ENCODE measurements around the gene ZNF99.
"Not testable (repeated sequence)": the region's sequence is repeated elsewhere in the genome, so short reads cannot be mapped to it uniquely, and the experiment has no call there.

Gene ZNF99

DNA sequence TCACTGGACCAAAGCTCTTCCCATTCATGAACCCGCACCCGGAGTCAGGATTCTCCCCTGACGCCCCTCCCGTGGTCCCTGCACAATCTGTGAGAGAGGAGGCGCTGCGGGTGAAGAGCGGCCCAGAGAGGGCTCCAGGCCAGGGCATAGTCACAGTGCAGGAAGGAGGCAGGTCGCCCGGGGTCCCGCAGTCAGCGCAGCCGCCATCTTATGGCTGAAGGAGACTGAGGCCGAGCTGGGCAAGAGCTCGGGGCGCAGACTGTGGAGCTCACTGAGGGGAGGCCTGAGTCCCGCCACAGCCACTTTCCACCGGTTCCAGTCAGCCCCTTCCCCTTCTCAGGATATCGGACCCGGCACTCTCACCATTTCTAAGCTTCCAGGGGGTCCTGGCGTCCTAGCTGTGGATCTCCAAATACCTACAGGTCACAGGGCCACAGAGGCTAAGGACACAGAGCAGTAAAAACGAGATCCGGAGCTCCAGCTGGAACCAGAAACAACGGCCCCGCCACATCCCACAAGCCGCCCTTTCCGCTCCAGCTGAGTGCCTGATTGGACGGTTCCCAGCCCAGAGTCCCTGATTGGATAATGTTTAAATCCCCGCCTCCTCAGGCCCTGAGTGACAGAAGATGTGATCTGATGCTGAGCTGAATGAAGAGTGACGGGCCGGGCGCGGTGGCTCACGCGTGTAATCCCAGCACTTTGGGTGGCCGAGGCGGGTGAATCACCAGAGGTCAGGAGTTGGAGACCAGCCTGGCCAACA lies at the start of gene ZNF99:
TSS of gene ZNF99 (minus strand) at position 501 of the 760 bp plus-strand sequence. CDS start at position 366, 135 bp downstream.
- no peak for DNase-seq (ENCODE audit: low read depth in 2 of 2, low spot score in 1 of 2)

DNA sequence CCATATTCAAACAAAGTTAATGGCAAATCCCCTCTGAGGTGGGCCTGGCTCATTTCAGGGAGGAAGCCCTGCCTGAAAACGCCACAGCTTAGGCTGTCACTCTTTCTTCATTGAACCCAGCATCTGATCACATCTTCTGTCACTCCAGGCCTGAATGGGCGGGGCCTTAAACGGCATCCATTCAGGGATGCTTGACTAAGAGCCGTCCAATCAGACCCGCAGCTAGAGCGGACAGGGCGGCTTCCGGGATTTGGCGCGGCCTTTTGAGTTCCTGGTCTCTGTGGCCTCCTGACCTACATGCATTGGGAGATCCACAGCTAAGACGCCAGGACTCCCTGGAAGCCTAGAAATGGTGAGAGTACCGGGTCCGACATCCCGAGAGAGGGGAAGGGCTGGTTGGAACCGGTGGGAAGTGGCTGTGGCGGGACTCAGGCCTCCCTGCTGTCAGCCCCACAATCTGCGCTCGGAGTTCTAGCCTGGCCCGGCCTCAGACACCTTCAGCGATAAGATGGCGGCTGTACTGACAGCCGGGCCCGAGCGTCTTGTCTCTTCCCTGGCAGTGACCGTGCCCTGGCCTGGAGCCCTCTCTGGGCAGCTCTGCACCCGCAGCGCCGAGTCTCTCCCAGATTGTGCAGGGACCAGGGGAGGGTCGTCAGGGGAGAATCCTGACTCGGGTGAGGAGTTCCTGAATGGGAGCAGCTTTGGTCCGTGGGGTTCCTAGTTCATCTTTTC lies 48.2 kb upstream of the ZNF99 start, which contains the start of gene ZNF723:
TSS of gene ZNF723 (plus strand) at position 261 of the 732 bp plus-strand sequence. CDS start at position 350, 89 bp downstream.
- no peak for DNase-seq (ENCODE audit: low read depth in 2 of 2, low spot score in 1 of 2)

DNA sequence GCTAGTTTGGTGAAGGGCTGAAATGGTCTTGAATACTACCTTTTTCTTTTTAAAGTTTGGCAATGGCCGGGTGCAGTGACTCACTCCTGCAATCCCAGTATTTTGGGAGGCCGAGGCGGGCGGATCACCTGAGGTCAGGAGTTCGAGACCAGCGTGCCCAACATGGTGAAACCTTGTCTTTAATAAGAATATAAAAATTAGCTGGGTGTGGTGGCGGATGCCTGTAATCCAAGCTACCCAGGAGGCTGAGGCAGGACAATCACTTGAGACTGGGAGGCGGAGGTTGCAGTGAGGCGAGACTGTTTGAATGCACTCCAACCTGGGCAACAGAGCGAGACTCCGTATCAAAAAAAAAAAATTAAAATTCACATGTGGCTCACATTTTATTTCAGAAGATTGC lies 47.3 kb upstream of the ZNF99 start:
- DNase-seq (ENCODE audit: low read depth in 2 of 2, low spot score in 1 of 2): no peak

- DNase-seq (ENCODE audit: low read depth in 2 of 2, low spot score in 1 of 2): no peak
Measured at GRCh38 chr19:22814124-22814523, 30.2 kb upstream of the ZNF99 start.

DNA sequence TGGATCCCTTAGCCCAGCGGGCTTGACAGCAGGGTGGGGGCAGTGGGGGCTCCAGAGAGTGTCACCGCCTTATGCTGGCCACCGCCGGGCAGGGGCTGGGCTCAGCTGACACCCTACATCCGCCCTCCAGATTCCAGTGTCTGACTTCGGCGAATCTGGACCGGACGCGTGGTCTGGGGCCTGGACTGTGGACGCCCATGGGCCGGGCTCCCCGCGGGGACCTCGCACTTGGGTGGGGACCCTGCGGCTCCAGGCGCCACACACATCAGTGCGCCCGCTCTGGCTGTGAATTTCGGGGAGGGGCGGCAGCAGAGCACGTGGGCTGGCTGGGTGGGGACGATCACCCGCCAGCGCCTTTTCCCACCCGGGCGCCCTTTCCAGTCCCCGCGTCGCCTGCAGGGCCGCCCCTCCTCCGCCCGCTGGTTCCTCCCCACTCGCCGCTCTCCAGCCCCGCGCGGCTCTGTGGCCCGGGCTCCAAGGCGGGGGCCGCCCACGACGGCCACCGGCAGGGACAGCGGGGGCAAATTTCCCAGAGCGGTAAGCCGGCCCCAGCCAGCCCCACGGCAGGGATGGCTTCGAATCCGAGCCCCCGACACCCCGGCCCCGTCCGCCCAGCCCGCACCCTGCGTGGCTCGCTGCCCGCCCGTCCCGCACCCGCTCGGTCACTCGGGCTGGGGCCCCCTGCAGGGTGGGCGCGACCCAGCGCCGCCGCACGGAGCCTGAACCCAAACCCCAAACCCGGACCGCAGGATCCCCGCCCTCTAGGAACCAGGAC lies 23.3 kb upstream of the ZNF99 start:
- DNase-seq (ENCODE audit: low read depth in 2 of 2, low spot score in 1 of 2): no peak

- no peak for DNase-seq (ENCODE audit: low read depth in 2 of 2, low spot score in 1 of 2)
Measured at GRCh38 chr19:22806418-22806817, 22.5 kb upstream of the ZNF99 start.

DNA sequence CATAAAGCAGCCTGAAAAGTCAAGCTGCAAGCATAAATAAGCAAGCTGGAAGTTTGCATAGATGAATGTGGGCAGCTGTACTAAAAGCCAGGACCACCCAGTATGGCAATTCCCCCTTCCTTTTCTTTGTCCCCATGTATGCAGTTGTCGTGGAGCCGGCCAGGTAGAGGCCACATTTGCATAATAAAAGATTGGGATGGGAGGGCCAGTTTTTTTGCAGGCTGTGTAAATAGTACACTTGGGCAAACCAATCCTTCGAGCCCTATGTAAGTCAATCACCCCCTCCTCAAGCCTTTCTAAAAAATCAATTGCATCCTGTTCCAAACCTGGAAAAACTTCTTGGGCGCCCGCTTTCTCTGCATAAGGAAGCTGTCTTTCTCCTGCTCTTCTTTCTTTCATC lies 13.1 kb upstream of the ZNF99 start:
- DNase-seq (ENCODE audit: low read depth in 2 of 2, low spot score in 1 of 2): no peak

- not testable (repeated sequence) for DNase-seq (ENCODE audit: low read depth in 2 of 2, low spot score in 1 of 2)
Measured at GRCh38 chr19:22792863-22793262, 8.9 kb upstream of the ZNF99 start.

DNA sequence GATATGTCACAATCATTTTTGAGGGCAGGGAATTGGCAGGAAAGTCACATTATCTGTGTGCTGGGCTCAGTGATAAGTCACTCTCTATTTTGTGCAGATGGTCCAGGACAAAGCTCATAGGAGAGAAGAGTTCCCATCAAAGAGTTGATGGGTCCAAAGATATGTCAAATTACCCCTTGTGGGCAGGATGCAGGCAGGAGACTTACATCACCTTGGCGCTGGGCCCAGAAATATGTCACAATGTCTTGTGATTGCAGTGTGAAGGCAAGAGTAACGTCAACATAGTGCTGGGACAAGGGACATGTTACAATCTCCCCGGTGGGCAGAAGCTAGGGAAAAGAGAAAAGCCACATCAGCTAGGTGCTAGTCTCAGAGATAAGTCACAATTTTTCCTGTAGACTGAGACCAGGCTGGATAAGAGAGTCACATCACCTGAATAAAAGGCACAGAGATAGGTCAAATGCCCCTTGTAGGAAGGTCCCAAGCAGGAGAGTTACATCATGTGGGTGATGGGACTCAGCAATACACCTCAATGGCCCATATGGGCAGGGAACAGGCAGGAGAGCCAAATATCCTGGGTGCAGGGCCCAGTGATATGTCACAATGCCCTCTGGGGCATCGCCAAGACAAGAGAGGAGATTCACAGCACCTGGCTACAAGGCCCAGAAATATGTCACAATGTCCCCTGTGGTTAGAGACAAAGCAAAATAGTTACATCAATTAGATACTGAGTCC lies 47.9 kb downstream of the ZNF99 start:
- no peak for DNase-seq (ENCODE audit: low read depth in 2 of 2, low spot score in 1 of 2)

- no peak for DNase-seq (ENCODE audit: low read depth in 2 of 2, low spot score in 1 of 2)
Measured at GRCh38 chr19:22733691-22734090, 50.3 kb downstream of the ZNF99 start.

DNA sequence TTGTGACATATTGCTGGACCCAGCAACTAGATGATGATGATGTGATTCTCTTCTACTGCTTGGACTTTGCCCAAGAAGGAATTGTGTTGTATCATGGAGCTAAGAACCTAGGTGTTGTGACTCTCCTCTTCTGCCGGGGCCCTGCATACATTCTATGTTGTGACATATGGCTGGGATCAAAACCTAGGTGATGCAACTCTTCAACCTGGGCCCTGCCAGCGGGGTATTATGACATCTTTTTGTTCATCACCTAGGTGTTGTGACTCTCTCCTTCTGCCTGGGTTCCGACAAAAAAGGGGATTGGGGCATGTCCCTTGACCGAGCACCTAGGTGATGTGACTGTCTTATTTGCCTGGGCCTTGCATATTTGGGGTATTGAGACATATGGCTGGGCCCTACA lies 55.7 kb downstream of the ZNF99 start:
- not testable (repeated sequence) for DNase-seq (ENCODE audit: low read depth in 2 of 2, low spot score in 1 of 2)

GRCh38 chr19:22721533-22721932 lies 62.4 kb downstream of the ZNF99 start:
- DNase-seq (ENCODE audit: low read depth in 2 of 2, low spot score in 1 of 2): not testable (repeated sequence)

- DNase-seq (ENCODE audit: low read depth in 2 of 2, low spot score in 1 of 2): no peak
Measured at GRCh38 chr19:22708983-22709382, 75.0 kb downstream of the ZNF99 start.

DNA sequence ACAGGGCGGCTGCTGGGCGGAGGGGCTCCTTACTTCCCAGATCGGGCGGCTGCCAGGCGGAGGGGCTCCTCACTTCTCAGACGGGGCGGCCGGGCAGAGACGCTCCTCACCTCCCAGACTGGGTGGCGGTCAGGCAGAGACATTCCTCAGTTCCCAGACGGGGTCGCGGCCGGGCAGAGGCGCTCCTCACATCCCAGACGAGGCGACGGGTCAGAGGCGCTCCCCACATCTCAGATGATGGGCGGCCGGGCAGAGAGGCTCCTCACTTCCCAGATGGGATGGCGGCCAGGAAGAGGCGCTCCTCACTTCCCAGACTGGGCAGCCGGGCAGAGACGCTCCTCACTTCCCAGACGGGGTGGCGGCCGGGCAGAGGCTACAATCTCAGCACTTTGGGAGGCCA lies 80.9 kb downstream of the ZNF99 start:
- DNase-seq (ENCODE audit: low read depth in 2 of 2, low spot score in 1 of 2): not testable (repeated sequence)

GRCh38 chr19:22702661-22703060 lies 81.3 kb downstream of the ZNF99 start:
- DNase-seq (ENCODE audit: low read depth in 2 of 2, low spot score in 1 of 2): not testable (repeated sequence)
